SK-N-SH (cell line): ENCODE results near the gene GYPC. TPM values are rescaled to one million over a fixed set of nuclear protein-coding genes. Genes with fewer than 3 reads are reported as not detected.

Source experiments
- CTCF ChIA-PET: fragments of 300-600, 350-600 bp; formaldehyde crosslinking; extraction: SDS; loops from one replicate; lab custom pipeline; 2021; lab: Yijun Ruan, JAX
- POLR2A ChIA-PET: fragments of 350-600 bp; sonication (Branson Sonifier 250); formaldehyde crosslinking; extraction: SDS; loops from one replicate; lab custom pipeline; 2020; ENCODE audit warnings: antibody characterized with exemption, inconsistent platforms; lab: Yijun Ruan, JAX
- DNase-seq: peaks from one replicate; pipeline ENCODE4 v3.0.0; 2012
- H2AFZ ChIP-seq: fragments of 200-600 bp; sonication (generic); 2 replicates; pipeline ENCODE4 v1.8.1; 2016; ENCODE audit warnings: antibody characterized with exemption, mild to moderate bottlenecking, low read depth
- H3F3A ChIP-seq: fragments of 200-600 bp; sonication (generic); replicated peaks from 2 replicates; pipeline ENCODE3; 2016; ENCODE audit warnings: antibody characterized with exemption, mild to moderate bottlenecking; ENCODE audit not compliant: insufficient read depth
- H3K27ac ChIP-seq, 2 experiments: fragments of 200-500 bp in 1 of 2; fragments of 200-600 bp in 1 of 2; sonication (Bioruptor generic) in 1 of 2; sonication (generic), shearing (Covaris generic) in 1 of 2; 2 replicates each; pipeline versions ENCODE4 v1.5.1 to v1.6.1; 2014 to 2016; ENCODE audit warnings: low read depth in 2 of 2, inconsistent platforms in 1 of 2, low read length in 1 of 2, mild to moderate bottlenecking in 1 of 2, mixed read lengths in 1 of 2
- H3K27me3 ChIP-seq: fragments of 200-600 bp; sonication (generic), shearing (Covaris generic); 2 replicates; pipeline ENCODE4 v1.6.1; 2016; ENCODE audit warnings: mixed run types; ENCODE audit not compliant: insufficient read depth
- H3K36me3 ChIP-seq, 2 experiments: fragments of 200-500 bp in 1 of 2; fragments of 200-600 bp in 1 of 2; sonication (Bioruptor generic) in 1 of 2; sonication (generic) in 1 of 2; replicated peaks in 1 of 2; 2 replicates each; pipeline versions ENCODE3 to v1.5.1; 2014 to 2016; ENCODE audit warnings: low read length in 1 of 2, mild to moderate bottlenecking in 1 of 2; ENCODE audit not compliant: insufficient read depth in 2 of 2, control insufficient read depth in 1 of 2
- H3K4me1 ChIP-seq, 2 experiments: fragments of 200-500 bp in 1 of 2; fragments of 200-600 bp in 1 of 2; sonication (Bioruptor generic) in 1 of 2; sonication (generic), shearing (Covaris generic) in 1 of 2; 2 replicates each; pipeline versions ENCODE4 v1.5.1 to v1.6.1; 2014 to 2016; ENCODE audit warnings: low read depth in 1 of 2, low read length in 1 of 2, mixed run types in 1 of 2; ENCODE audit not compliant: insufficient read depth in 2 of 2, control insufficient read depth in 1 of 2
- H3K4me2 ChIP-seq: fragments of 200-600 bp; sonication (generic), shearing (Covaris generic); 2 replicates; pipeline ENCODE4 v1.6.1; 2017; ENCODE audit warnings: mixed run types
- H3K4me3 ChIP-seq, 2 experiments: fragments of 200-500 bp in 1 of 2; fragments of 200-600 bp in 1 of 2; sonication (Bioruptor generic) in 1 of 2; sonication (generic), shearing (Covaris generic) in 1 of 2; 2 replicates each; pipeline versions ENCODE4 v1.5.1 to v1.8.1; 2014 to 2016; ENCODE audit warnings: low read depth in 2 of 2, inconsistent platforms in 1 of 2, low read length in 1 of 2, mild to moderate bottlenecking in 1 of 2, mixed read lengths in 1 of 2, moderate library complexity in 1 of 2
- H3K79me2 ChIP-seq: fragments of 200-600 bp; sonication (generic); 2 replicates; pipeline ENCODE4 v1.8.1; 2017; ENCODE audit warnings: mild to moderate bottlenecking; ENCODE audit not compliant: insufficient read depth
- H3K9ac ChIP-seq: fragments of 200-600 bp; sonication (generic); 2 replicates; pipeline ENCODE4 v1.6.1; 2017; ENCODE audit warnings: mixed run types
- H3K9me2 ChIP-seq: fragments of 200-600 bp; sonication (generic); 2 replicates; pipeline ENCODE4 v1.6.1; 2017; ENCODE audit warnings: mixed run types
- H3K9me3 ChIP-seq: fragments of 200-600 bp; sonication (generic); 2 replicates; pipeline ENCODE4 v1.6.1; 2017; ENCODE audit warnings: mixed run types, mild to moderate bottlenecking, moderate library complexity
- H4K20me1 ChIP-seq: fragments of 200-600 bp; sonication (generic); 2 replicates; pipeline ENCODE4 v1.6.1; 2017; ENCODE audit warnings: mild to moderate bottlenecking, mixed run types; ENCODE audit not compliant: insufficient read depth
- CTCF ChIP-seq: fragments of 200-600 bp; sonication (generic); IDR thresholded peaks from 2 replicates; pipeline ENCODE4 v1.6.1; 2017; ENCODE audit warnings: antibody characterized with exemption, mild to moderate bottlenecking, moderate library complexity
- ELF1 ChIP-seq: IDR thresholded peaks from 2 replicates; pipeline ENCODE4 v1.4.0; 2012
- FOXJ3 ChIP-seq: sonication (generic); formaldehyde crosslinking; IDR thresholded peaks from 2 replicates; pipeline ENCODE4 v1.5.1; 2020; ENCODE audit warnings: mild to moderate bottlenecking, missing genetic modification reagents
- FOXM1 ChIP-seq: IDR thresholded peaks from 2 replicates; pipeline ENCODE4 v1.4.0; 2012; ENCODE audit warnings: low read depth, mild to moderate bottlenecking
- GABPA ChIP-seq: IDR thresholded peaks from 2 replicates; pipeline ENCODE4 v1.4.0; 2012; ENCODE audit warnings: low read depth, mild to moderate bottlenecking
- GATA2 ChIP-seq: sonication (generic); formaldehyde crosslinking; IDR thresholded peaks from 2 replicates; pipeline ENCODE4 v1.5.0; 2020; ENCODE audit warnings: mild to moderate bottlenecking, missing genetic modification reagents
- JUND ChIP-seq: IDR thresholded peaks from 2 replicates; pipeline ENCODE4 v1.4.0; 2012
- MEF2A ChIP-seq: IDR thresholded peaks from 2 replicates; pipeline ENCODE4 v1.4.0; 2012; ENCODE audit warnings: low read depth, borderline replicate concordance
- NFIC ChIP-seq: IDR thresholded peaks from 2 replicates; pipeline ENCODE4 v1.4.0; 2012; ENCODE audit warnings: borderline replicate concordance
- NRF1 ChIP-seq: IDR thresholded peaks from 2 replicates; pipeline ENCODE4 v1.6.1; 2012; ENCODE audit warnings: low read depth, mild to moderate bottlenecking, low read length
- SIN3A ChIP-seq: IDR thresholded peaks from 2 replicates; pipeline ENCODE4 v1.6.1; 2012; ENCODE audit warnings: low read depth, mild to moderate bottlenecking, low read length, moderate library complexity, borderline replicate concordance
- SMC3 ChIP-seq: IDR thresholded peaks from 2 replicates; pipeline ENCODE4 v1.6.1; 2012; ENCODE audit warnings: low read depth, low read length, improper control_type of control experiment
- TCF12 ChIP-seq: IDR thresholded peaks from 2 replicates; pipeline ENCODE4 v1.4.0; 2012
- WGBS: methylation state at CpG from one replicate; pipeline ENCODE4 v1.1.6; 2017; ENCODE audit warnings: low lambda C conversion rate; 5-methylcytosine and 5-hydroxymethylcytosine counted together
- polyA plus RNA-seq, 3 experiments: library from polyadenylated mRNA; depleted of rRNA; stranded (reverse); fragments of >200 nt; gene quantifications; 2 replicates each; pipeline ENCODE4 v1.2.3, GENCODE V29; 2012
- TF ChIP-seq, protein P1 (sequence below): fragments of 150-350 bp; IDR thresholded peaks from 2 replicates; pipeline ENCODE4 v1.6.1; 2017; ENCODE audit warnings: antibody characterized with exemption, low read length, low read depth, borderline replicate concordance
- TF ChIP-seq, protein P2 (sequence below): IDR thresholded peaks from 2 replicates; pipeline ENCODE4 v1.4.0; 2012; ENCODE audit warnings: low read depth
- TF ChIP-seq, protein P3 (sequence below): IDR thresholded peaks from 2 replicates; pipeline ENCODE4 v1.4.0; 2012; ENCODE audit warnings: low read depth, borderline replicate concordance
- TF ChIP-seq, protein P4 (sequence below): IDR thresholded peaks from 2 replicates; pipeline ENCODE4 v1.6.1; 2012; ENCODE audit warnings: mild to moderate bottlenecking, low read depth, low read length, moderate library complexity

GYPC gene
- polyA plus RNA-seq, 1 of the 3 experiments (the other 2 are of a cell fraction) = not detected

- ChIA-PET POLR2A (no interaction called here), CTCF (interaction anchor here (1.0 kb wide), 1 partner anchor 278 kb away, joined by 3 read pairs; no protein-coding TSS in a partner anchor)
- H3K79me2 ChIP-seq = no peaks in the 10 kb centered on the region
- no CpG with 5 or more reads among the region's 2 CpGs for WGBS
- no peak for DNase-seq
- H3K27me3 ChIP-seq = no peaks in the 10 kb centered on the region
- H3K9ac ChIP-seq = no peak overlapping the region
- no peaks in the 10 kb centered on the region for H4K20me1 ChIP-seq
- TF ChIP-seq JUND (no peak), FOXJ3 (CRISPR knock-in tag) (no peak), GATA2 (no peak), GABPA (no peak), SMC3 (no peak), NFIC (no peak), FOXM1 (no peak), TCF12 (no peak), ELF1 (no peak), NRF1 (no peak), SIN3A (no peak), CTCF (no peak), MEF2A (no peak)
- TF ChIP-seq, protein P1, sequence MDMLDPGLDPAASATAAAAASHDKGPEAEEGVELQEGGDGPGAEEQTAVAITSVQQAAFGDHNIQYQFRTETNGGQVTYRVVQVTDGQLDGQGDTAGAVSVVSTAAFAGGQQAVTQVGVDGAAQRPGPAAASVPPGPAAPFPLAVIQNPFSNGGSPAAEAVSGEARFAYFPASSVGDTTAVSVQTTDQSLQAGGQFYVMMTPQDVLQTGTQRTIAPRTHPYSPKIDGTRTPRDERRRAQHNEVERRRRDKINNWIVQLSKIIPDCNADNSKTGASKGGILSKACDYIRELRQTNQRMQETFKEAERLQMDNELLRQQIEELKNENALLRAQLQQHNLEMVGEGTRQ = no peak
- TF ChIP-seq, protein P2, sequence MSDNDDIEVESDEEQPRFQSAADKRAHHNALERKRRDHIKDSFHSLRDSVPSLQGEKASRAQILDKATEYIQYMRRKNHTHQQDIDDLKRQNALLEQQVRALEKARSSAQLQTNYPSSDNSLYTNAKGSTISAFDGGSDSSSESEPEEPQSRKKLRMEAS = no peak
- TF ChIP-seq, protein P3, sequence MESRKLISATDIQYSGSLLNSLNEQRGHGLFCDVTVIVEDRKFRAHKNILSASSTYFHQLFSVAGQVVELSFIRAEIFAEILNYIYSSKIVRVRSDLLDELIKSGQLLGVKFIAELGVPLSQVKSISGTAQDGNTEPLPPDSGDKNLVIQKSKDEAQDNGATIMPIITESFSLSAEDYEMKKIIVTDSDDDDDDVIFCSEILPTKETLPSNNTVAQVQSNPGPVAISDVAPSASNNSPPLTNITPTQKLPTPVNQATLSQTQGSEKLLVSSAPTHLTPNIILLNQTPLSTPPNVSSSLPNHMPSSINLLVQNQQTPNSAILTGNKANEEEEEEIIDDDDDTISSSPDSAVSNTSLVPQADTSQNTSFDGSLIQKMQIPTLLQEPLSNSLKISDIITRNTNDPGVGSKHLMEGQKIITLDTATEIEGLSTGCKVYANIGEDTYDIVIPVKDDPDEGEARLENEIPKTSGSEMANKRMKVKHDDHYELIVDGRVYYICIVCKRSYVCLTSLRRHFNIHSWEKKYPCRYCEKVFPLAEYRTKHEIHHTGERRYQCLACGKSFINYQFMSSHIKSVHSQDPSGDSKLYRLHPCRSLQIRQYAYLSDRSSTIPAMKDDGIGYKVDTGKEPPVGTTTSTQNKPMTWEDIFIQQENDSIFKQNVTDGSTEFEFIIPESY = no peak
- TF ChIP-seq, protein P4, sequence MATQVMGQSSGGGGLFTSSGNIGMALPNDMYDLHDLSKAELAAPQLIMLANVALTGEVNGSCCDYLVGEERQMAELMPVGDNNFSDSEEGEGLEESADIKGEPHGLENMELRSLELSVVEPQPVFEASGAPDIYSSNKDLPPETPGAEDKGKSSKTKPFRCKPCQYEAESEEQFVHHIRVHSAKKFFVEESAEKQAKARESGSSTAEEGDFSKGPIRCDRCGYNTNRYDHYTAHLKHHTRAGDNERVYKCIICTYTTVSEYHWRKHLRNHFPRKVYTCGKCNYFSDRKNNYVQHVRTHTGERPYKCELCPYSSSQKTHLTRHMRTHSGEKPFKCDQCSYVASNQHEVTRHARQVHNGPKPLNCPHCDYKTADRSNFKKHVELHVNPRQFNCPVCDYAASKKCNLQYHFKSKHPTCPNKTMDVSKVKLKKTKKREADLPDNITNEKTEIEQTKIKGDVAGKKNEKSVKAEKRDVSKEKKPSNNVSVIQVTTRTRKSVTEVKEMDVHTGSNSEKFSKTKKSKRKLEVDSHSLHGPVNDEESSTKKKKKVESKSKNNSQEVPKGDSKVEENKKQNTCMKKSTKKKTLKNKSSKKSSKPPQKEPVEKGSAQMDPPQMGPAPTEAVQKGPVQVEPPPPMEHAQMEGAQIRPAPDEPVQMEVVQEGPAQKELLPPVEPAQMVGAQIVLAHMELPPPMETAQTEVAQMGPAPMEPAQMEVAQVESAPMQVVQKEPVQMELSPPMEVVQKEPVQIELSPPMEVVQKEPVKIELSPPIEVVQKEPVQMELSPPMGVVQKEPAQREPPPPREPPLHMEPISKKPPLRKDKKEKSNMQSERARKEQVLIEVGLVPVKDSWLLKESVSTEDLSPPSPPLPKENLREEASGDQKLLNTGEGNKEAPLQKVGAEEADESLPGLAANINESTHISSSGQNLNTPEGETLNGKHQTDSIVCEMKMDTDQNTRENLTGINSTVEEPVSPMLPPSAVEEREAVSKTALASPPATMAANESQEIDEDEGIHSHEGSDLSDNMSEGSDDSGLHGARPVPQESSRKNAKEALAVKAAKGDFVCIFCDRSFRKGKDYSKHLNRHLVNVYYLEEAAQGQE = no peak
- H3K9me3 ChIP-seq = no peaks in the 10 kb centered on the region
- no peaks in the 10 kb centered on the region for H3K36me3 ChIP-seq
- H3F3A ChIP-seq = no peaks in the 10 kb centered on the region
- no peak overlapping the region for H2AFZ ChIP-seq
- H3K27ac ChIP-seq = no peak overlapping the region
- no peaks in the 10 kb centered on the region for H3K9me2 ChIP-seq
- H3K4me1 ChIP-seq = no peaks in the 10 kb centered on the region; a peak in 1 of 4 replicates
- H3K4me3 ChIP-seq = no peak overlapping the region
- no peak overlapping the region for H3K4me2 ChIP-seq
Measured at GRCh38 chr2:126664639-126665038, 8.7 kb downstream of the GYPC start.
